Kidney (tissue), 14 donors: ENCODE measurements around the gene SAMD14. TPM values are rescaled to one million over a fixed set of nuclear protein-coding genes. Genes with fewer than 3 reads are reported as not detected.
A peak's percentile ranks its signal among the peaks of the same experiment; 100 is the strongest.

Experiments used
- DNase-seq, 5 donors: peaks; one replicate each; pipeline ENCODE4 v3.0.0-alpha.2; 2013 to 2020
- FAIRE-seq: peaks from 2 replicates; lab custom pipeline; 2012; peaks lifted over from hg19 to GRCh38; lab: Jason Lieb, UNC
- H3K27ac ChIP-seq, 2 donors: one replicate each; pipeline ENCODE4 v1.7.0; 2013; ENCODE audit warnings: low read depth in 2 of 2, low read length in 2 of 2, inconsistent platforms in 1 of 2
- H3K27me3 ChIP-seq: one replicate; pipeline ENCODE4 v1.7.1; 2013; ENCODE audit warnings: low read length, inconsistent platforms; ENCODE audit not compliant: control insufficient read depth, insufficient read depth
- H3K36me3 ChIP-seq, 3 donors: one replicate each; pipeline versions ENCODE4 v1.7.0 to v1.7.1; 2013; ENCODE audit warnings: low read length in 3 of 3, control low read depth in 1 of 3, inconsistent platforms in 1 of 3; ENCODE audit not compliant: insufficient read depth in 3 of 3, control insufficient read depth in 2 of 3
- H3K4me1 ChIP-seq, 3 donors: one replicate each; pipeline versions ENCODE4 v1.7.0 to v1.7.1; 2013; ENCODE audit warnings: low read length in 3 of 3, inconsistent platforms in 1 of 3, low read depth in 1 of 3; ENCODE audit not compliant: control insufficient read depth in 2 of 3, insufficient read depth in 2 of 3
- H3K4me3 ChIP-seq, 3 donors: one replicate each; pipeline versions ENCODE4 v1.7.0 to v1.8.1; 2013; ENCODE audit warnings: low read length in 3 of 3, control low read depth in 1 of 3, inconsistent platforms in 1 of 3
- H3K9ac ChIP-seq, 3 donors: one replicate each; pipeline versions ENCODE4 v1.7.0 to v1.7.1; 2013; ENCODE audit warnings: low read length in 3 of 3, control low read depth in 1 of 3, inconsistent platforms in 1 of 3
- H3K9me3 ChIP-seq, 3 donors: one replicate each; pipeline versions ENCODE4 v1.7.0 to v1.7.1; 2013; ENCODE audit warnings: low read length in 3 of 3, control low read depth in 1 of 3, inconsistent platforms in 1 of 3; ENCODE audit not compliant: control insufficient read depth in 2 of 3, insufficient read depth in 1 of 3
- CTCF ChIP-seq: IDR thresholded peaks from 3 replicates; pipeline ENCODE4 v1.5.1; 2012; ENCODE audit warnings: mild to moderate bottlenecking, moderate library complexity, borderline replicate concordance; ENCODE audit not compliant: insufficient read depth; ENCODE audit errors: extremely low read depth
- intact Hi-C: fragments of 100-400 bp; cut with DNase I; formaldehyde crosslinking; loops from one replicate; pipeline ENCODE4 v1.11.1; 2022
- polyA plus RNA-seq: library from polyadenylated mRNA; stranded (reverse); fragments of 350-450 nt; fragmentation: Illumina TruSeq; extraction: RNeasy Lipid Tissue Mini Kit (QIAGEN cat#74804); gene quantifications from one replicate; pipeline ENCODE4 v1.2.3, GENCODE V29; 2014; ENCODE audit warnings: low read depth, low replicate concordance; ENCODE audit not compliant: insufficient read depth
- total RNA-seq: library from RNA; stranded (reverse); fragmentation: NEBNext Ultra II Directional; extraction: Animal tissue kit (Norgen Biotek cat#: 25700); gene quantifications from one replicate; pipeline ENCODE4 v1.2.1, GENCODE V29; 2021
- donor health status: control.
- donor health status: control.
- donor health status: control.
- donor health status: control.
- donor health status: control.
- donor health status: DM: yes; HTN: yes; CAD: no.
- donor health status: Normal renal cell carcinoma (clear cell type).

SAMD14 gene
- total and polyA plus RNA-seq, 2 donors from 2014 or later: 3.7 to 5.0 TPM

GRCh38 chr17:50106393-50107131 is 23.4 kb downstream of the SAMD14 start:
- DNase-seq (peak in 1 of 5 donors; percentile 40), FAIRE-seq (no peak)
- H3K9ac ChIP-seq: no peak overlapping the region
- H3K9me3 ChIP-seq: no peaks in the 10 kb centered on the region
- H3K4me1 ChIP-seq: peaks cover 0 to 31% (median 22%) of the 10 kb centered on the region in 3 donors
- H3K36me3 ChIP-seq: peaks cover 2 to 64% (median 24%) of the 10 kb centered on the region in 3 donors
- intact Hi-C loops: no loop called here
- H3K27ac ChIP-seq: no peak overlapping the region
- H3K4me3 ChIP-seq: no peak overlapping the region
- TF ChIP-seq CTCF: no peak
- no peaks in the 10 kb centered on the region for H3K27me3 ChIP-seq

GRCh38 chr17:50105811-50106210 is 24.1 kb downstream of the SAMD14 start:
- Histone ChIP-seq H3K27me3 (no peaks in the 10 kb centered on the region), H3K9me3 (no peaks in the 10 kb centered on the region), H3K4me1 (peaks cover 0 to 30% (median 24%) of the 10 kb centered on the region in 3 donors), H3K36me3 (peaks cover 2 to 69% (median 21%) of the 10 kb centered on the region in 3 donors), H3K27ac (no peak overlapping the region), H3K9ac (no peak overlapping the region), H3K4me3 (no peak overlapping the region)
- intact Hi-C loops: no loop called here
- TF ChIP-seq CTCF: no peak
- DNase-seq (peak in 1 of 5 donors; percentile 69), FAIRE-seq (no peak)

GRCh38 chr17:50103941-50104340 is 26.0 kb downstream of the SAMD14 start:
- Histone ChIP-seq H3K4me3 (no peak overlapping the region), H3K4me1 (peaks cover 0 to 39% (median 33%) of the 10 kb centered on the region in 3 donors), H3K9ac (no peak overlapping the region), H3K27me3 (no peaks in the 10 kb centered on the region), H3K27ac (no peak overlapping the region), H3K36me3 (peaks cover 2 to 67% (median 21%) of the 10 kb centered on the region in 3 donors), H3K9me3 (no peaks in the 10 kb centered on the region)
- FAIRE-seq (no peak), DNase-seq (no peak)
- no peak for TF ChIP-seq CTCF
- intact Hi-C loops: no loop called here
